HL-60 (cell line): ENCODE results near the gene SLC35B3.

Source experiments
- DNase-seq, 2 experiments: peaks; one replicate each; pipeline ENCODE4 v3.0.0-alpha.2; 2010 to 2020; ENCODE audit warnings: low read depth in 1 of 2, low spot score in 1 of 2
- H3K27ac ChIP-seq: fragments of 250-450 bp; sonication (Bioruptor Pico); replicated peaks from 2 replicates; pipeline ENCODE4 v1.5.1; 2020; ENCODE audit warnings: mild to moderate bottlenecking, moderate library complexity
- H3K27me3 ChIP-seq: fragments of 250-450 bp; sonication (Bioruptor Pico); 2 replicates; pipeline ENCODE4 v1.5.1; 2021; ENCODE audit warnings: mild to moderate bottlenecking, moderate library complexity; ENCODE audit not compliant: insufficient read depth, poor library complexity, severe bottlenecking
- H3K4me3 ChIP-seq: replicated peaks from 2 replicates; pipeline ENCODE4 v1.5.1; 2011; ENCODE audit warnings: mild to moderate bottlenecking, control low read depth, low read length; ENCODE audit not compliant: insufficient read depth
- CTCF ChIP-seq: IDR thresholded peaks from one replicate; pipeline ENCODE4 v1.5.1; 2011; ENCODE audit warnings: low read length, control low read depth, inconsistent platforms; ENCODE audit not compliant: insufficient read depth
- GABPA ChIP-seq: IDR thresholded peaks from 2 replicates; pipeline ENCODE4 v1.6.1; 2012; ENCODE audit warnings: low read depth
- POLR2AphosphoS5 ChIP-seq: IDR thresholded peaks from 2 replicates; pipeline ENCODE4 v1.6.1; 2012; ENCODE audit warnings: low read depth
- REST ChIP-seq: IDR thresholded peaks from 2 replicates; pipeline ENCODE4 v1.6.1; 2012; ENCODE audit warnings: low read depth; ENCODE audit not compliant: insufficient replicate concordance
- SPI1 ChIP-seq: IDR thresholded peaks from 2 replicates; pipeline ENCODE4 v1.6.1; 2012; ENCODE audit warnings: low read depth, mild to moderate bottlenecking, borderline replicate concordance

The SLC35B3 gene

GRCh38 chr6:8400663-8401062 lies 34.7 kb downstream of the SLC35B3 start:
- H3K27me3 ChIP-seq = no peaks in the 10 kb centered on the region
- H3K4me3 ChIP-seq = no peak overlapping the region
- no peak for DNase-seq
- TF ChIP-seq POLR2AphosphoS5 (no peak), REST (no peak), GABPA (no peak), SPI1 (no peak)
- H3K27ac ChIP-seq = no peak overlapping the region

- TF ChIP-seq SPI1 = peak; percentile 96
- no peak for TF ChIP-seq GABPA
- no peak overlapping the region for H3K4me3 ChIP-seq
- DNase-seq = no peak
- no peak overlapping the region for H3K27ac ChIP-seq
- H3K27me3 ChIP-seq = no peaks in the 10 kb centered on the region
These were observed 42.8 kb downstream of the SLC35B3 start for GRCh38 chr6:8392569-8392968.

GRCh38 chr6:8391934-8392333 lies 43.4 kb downstream of the SLC35B3 start:
- H3K4me3 ChIP-seq = no peak overlapping the region
- no peak overlapping the region for H3K27ac ChIP-seq
- DNase-seq = no peak
- no peak for TF ChIP-seq POLR2AphosphoS5
- TF ChIP-seq REST = no peak
- TF ChIP-seq SPI1 = no peak
- TF ChIP-seq CTCF = no peak
- TF ChIP-seq GABPA = no peak
- no peaks in the 10 kb centered on the region for H3K27me3 ChIP-seq

- no peak for TF ChIP-seq CTCF
- no peak for TF ChIP-seq REST
- TF ChIP-seq SPI1 = no peak
- TF ChIP-seq POLR2AphosphoS5 = no peak
- no peak for TF ChIP-seq GABPA
- Histone ChIP-seq H3K27ac (no peak overlapping the region), H3K4me3 (no peak overlapping the region), H3K27me3 (no peaks in the 10 kb centered on the region)
- DNase-seq = no peak
These were observed 46.1 kb downstream of the SLC35B3 start for GRCh38 chr6:8389036-8389818.
